H1 (cell line): Measurements from ENCODE around the gene XIAP. TPM values are rescaled to one million over a fixed set of nuclear protein-coding genes. Genes with fewer than 3 reads are reported as not detected.

Experiments
- CTCF ChIA-PET: fragments of 300-600 bp; sonication (Branson Sonifier 250); formaldehyde crosslinking; loops from one replicate; lab custom pipeline; 2021; ENCODE audit not compliant: partially characterized antibody; lab: Charles Lee
- POLR2A ChIA-PET: fragments of 300-600 bp; sonication (Branson Sonifier 250); formaldehyde crosslinking; loops from one replicate; lab custom pipeline; 2021; ENCODE audit warnings: inconsistent platforms; ENCODE audit not compliant: partially characterized antibody; lab: Charles Lee
- DNase-seq, 2 experiments: peaks; one replicate each; pipeline versions ENCODE4 v3.0.0 to v3.0.0-alpha.2; 2010 to 2022; ENCODE audit warnings: low spot score in 2 of 2, low read depth in 1 of 2, mixed read lengths in 1 of 2
- FAIRE-seq: peaks from 2 replicates; lab custom pipeline; 2011; peaks lifted over from hg19 to GRCh38; lab: Jason Lieb, UNC
- H2AFZ ChIP-seq: 2 replicates; pipeline ENCODE4 v1.8.1; 2012; ENCODE audit warnings: low read length, inconsistent platforms
- H2AK5ac ChIP-seq: 2 replicates; pipeline ENCODE4 v1.6.1; 2013; ENCODE audit warnings: low read depth, low read length
- H2BK120ac ChIP-seq: replicated peaks from 2 replicates; pipeline ENCODE3; 2013; ENCODE audit warnings: low read depth, low read length, inconsistent platforms
- H2BK12ac ChIP-seq: 2 replicates; pipeline ENCODE4 v1.6.1; 2013; ENCODE audit warnings: low read depth, low read length
- H2BK15ac ChIP-seq: 2 replicates; pipeline ENCODE4 v1.6.1; 2013; ENCODE audit warnings: low read length
- H2BK20ac ChIP-seq: 2 replicates; pipeline ENCODE4 v1.6.1; 2013; ENCODE audit warnings: low read length
- H2BK5ac ChIP-seq: 2 replicates; pipeline ENCODE4 v1.6.1; 2013; ENCODE audit warnings: low read depth, low read length
- H3K14ac ChIP-seq: 2 replicates; pipeline ENCODE4 v1.6.1; 2013; ENCODE audit warnings: inconsistent platforms; ENCODE audit not compliant: insufficient read length
- H3K18ac ChIP-seq: 2 replicates; pipeline ENCODE4 v1.6.1; 2013; ENCODE audit warnings: low read length; ENCODE audit errors: extremely low read depth
- H3K23ac ChIP-seq: 2 replicates; pipeline ENCODE4 v1.6.1; 2013; ENCODE audit warnings: inconsistent platforms; ENCODE audit not compliant: insufficient read length
- H3K23me2 ChIP-seq: 2 replicates; pipeline ENCODE4 v1.6.1; 2013; ENCODE audit warnings: low read depth, low read length
- H3K27ac ChIP-seq: 2 replicates; pipeline ENCODE4 v1.6.1; 2011; ENCODE audit warnings: low read depth, low read length, inconsistent platforms
- H3K27me3 ChIP-seq, 4 experiments: replicated peaks in 1 of 4; 1 replicate in 1 of 4; 2 replicates in 3 of 4; pipeline versions ENCODE4 v1.6.1 to v1.8.1; 2011 to 2013; ENCODE audit warnings: low read length in 3 of 4, mild to moderate bottlenecking in 3 of 4, inconsistent platforms in 2 of 4, mixed read lengths in 2 of 4, moderate library complexity in 1 of 4; ENCODE audit not compliant: control insufficient read depth in 3 of 4, insufficient read depth in 3 of 4; ENCODE audit errors: extremely low read depth in 1 of 4
- H3K36me3 ChIP-seq, 4 experiments: 2 replicates each; pipeline versions ENCODE4 v1.6.1 to v1.8.1; 2011 to 2013; ENCODE audit warnings: mild to moderate bottlenecking in 4 of 4, low read length in 3 of 4, moderate library complexity in 2 of 4, control low read depth in 1 of 4, inconsistent platforms in 1 of 4; ENCODE audit not compliant: insufficient read depth in 4 of 4, control insufficient read depth in 2 of 4
- H3K4ac ChIP-seq: replicated peaks from 2 replicates; pipeline ENCODE3; 2013; ENCODE audit warnings: low read length, low read depth, mixed read lengths, inconsistent platforms; ENCODE audit not compliant: insufficient read length
- H3K4me1 ChIP-seq, 4 experiments: replicated peaks in 1 of 4; 1 replicate in 1 of 4; 2 replicates in 3 of 4; pipeline versions ENCODE4 v1.6.1 to v1.8.1; 2011 to 2013; ENCODE audit warnings: low read length in 3 of 4, inconsistent platforms in 2 of 4, mixed read lengths in 1 of 4; ENCODE audit not compliant: insufficient read depth in 4 of 4, control insufficient read depth in 3 of 4
- H3K4me2 ChIP-seq, 2 experiments: 2 replicates each; pipeline versions ENCODE4 v1.6.1 to v1.8.1; 2011 to 2013; ENCODE audit warnings: low read depth in 2 of 2, low read length in 2 of 2, control low read depth in 1 of 2, inconsistent platforms in 1 of 2, mild to moderate bottlenecking in 1 of 2; ENCODE audit not compliant: insufficient read depth in 1 of 2
- H3K4me3 ChIP-seq, 4 experiments: fragments of 200-600, 300-600 bp in 1 of 4; sonication (generic), shearing (Covaris generic), sonication (Bioruptor Twin) in 1 of 4; 2 replicates each; pipeline versions ENCODE4 v1.5.1 to v1.8.1; 2011 to 2016; ENCODE audit warnings: low read length in 4 of 4, low read depth in 3 of 4, control low read depth in 2 of 4, inconsistent platforms in 2 of 4, mild to moderate bottlenecking in 2 of 4, mixed read lengths in 1 of 4, moderate library complexity in 1 of 4; ENCODE audit not compliant: insufficient read depth in 2 of 4; ENCODE audit errors: extremely low read depth in 1 of 4
- H3K56ac ChIP-seq: replicated peaks from 2 replicates; pipeline ENCODE3; 2013; ENCODE audit warnings: low read depth, mild to moderate bottlenecking, mixed read lengths, low read length, inconsistent platforms; ENCODE audit not compliant: insufficient read length
- H3K79me1 ChIP-seq: 2 replicates; pipeline ENCODE4 v1.6.1; 2013; ENCODE audit warnings: low read depth, low read length, control low read depth
- H3K79me2 ChIP-seq, 2 experiments: 2 replicates each; pipeline versions ENCODE4 v1.6.1 to v1.8.1; 2012 to 2013; ENCODE audit warnings: low read length in 2 of 2, mild to moderate bottlenecking in 2 of 2, inconsistent platforms in 1 of 2; ENCODE audit not compliant: insufficient read depth in 2 of 2, control insufficient read depth in 1 of 2
- H3K9ac ChIP-seq, 4 experiments: replicated peaks in 1 of 4; 1 replicate in 1 of 4; 2 replicates in 3 of 4; pipeline versions ENCODE4 v1.6.1 to v1.8.1; 2011 to 2013; ENCODE audit warnings: low read depth in 3 of 4, low read length in 3 of 4, control low read depth in 2 of 4, mild to moderate bottlenecking in 2 of 4, moderate library complexity in 2 of 4, inconsistent platforms in 1 of 4; ENCODE audit errors: extremely low read depth in 1 of 4
- H3K9me3 ChIP-seq, 2 experiments: 2 replicates each; pipeline versions ENCODE4 v1.6.1 to v1.8.1; 2012 to 2013; ENCODE audit warnings: mild to moderate bottlenecking in 2 of 2, moderate library complexity in 2 of 2, control low read depth in 1 of 2, inconsistent platforms in 1 of 2, low read depth in 1 of 2, low read length in 1 of 2, mixed read lengths in 1 of 2; ENCODE audit not compliant: insufficient read depth in 2 of 2
- H4K20me1 ChIP-seq, 2 experiments: replicated peaks in 1 of 2; 2 replicates each; pipeline versions ENCODE3 to v1.8.1; 2011 to 2013; ENCODE audit warnings: inconsistent platforms in 2 of 2, low read length in 2 of 2, mild to moderate bottlenecking in 1 of 2; ENCODE audit not compliant: insufficient read depth in 2 of 2, control insufficient read depth in 1 of 2
- H4K5ac ChIP-seq: 2 replicates; pipeline ENCODE4 v1.6.1; 2013; ENCODE audit warnings: low read length, low read depth, mixed read lengths, inconsistent platforms; ENCODE audit not compliant: insufficient read length
- H4K8ac ChIP-seq: 2 replicates; pipeline ENCODE4 v1.8.0; 2013; ENCODE audit warnings: mild to moderate bottlenecking, moderate library complexity, low read length, inconsistent platforms; ENCODE audit not compliant: insufficient read depth; ENCODE audit errors: extremely low read depth
- H4K91ac ChIP-seq: replicated peaks from 2 replicates; pipeline ENCODE3; 2013; ENCODE audit warnings: low read length, mixed read lengths, inconsistent platforms; ENCODE audit not compliant: insufficient read length
- CEBPB ChIP-seq: IDR thresholded peaks from 2 replicates; pipeline ENCODE4 v1.6.1; 2012; ENCODE audit warnings: low read depth, low read length
- CHD1 ChIP-seq: IDR thresholded peaks from 2 replicates; pipeline ENCODE4 v1.6.1; 2012; ENCODE audit warnings: low read depth, low read length, improper control_type of control experiment
- CHD2 ChIP-seq: IDR thresholded peaks from 2 replicates; pipeline ENCODE4 v1.6.1; 2012; ENCODE audit warnings: low read length, improper control_type of control experiment
- EGR1 ChIP-seq: IDR thresholded peaks from 2 replicates; pipeline ENCODE4 v1.6.1; 2011; ENCODE audit warnings: low read depth, low read length, borderline replicate concordance
- KDM4A ChIP-seq: IDR thresholded peaks from one replicate; pipeline ENCODE4 v1.7.1; 2012; ENCODE audit warnings: low read depth, mild to moderate bottlenecking, moderate library complexity, low read length, inconsistent platforms; ENCODE audit not compliant: severe bottlenecking
- PHF8 ChIP-seq: fragments of 200-600 bp; sonication (generic); conservative IDR thresholded peaks from 2 replicates; pipeline ENCODE4 v1.7.1; 2012; ENCODE audit warnings: low read depth, mild to moderate bottlenecking, inconsistent platforms, low read length, moderate library complexity
- POLR2AphosphoS5 ChIP-seq: IDR thresholded peaks from 2 replicates; pipeline ENCODE4 v1.6.1; 2011; ENCODE audit warnings: low read depth, low read length
- RFX5 ChIP-seq: IDR thresholded peaks from 2 replicates; pipeline ENCODE4 v1.6.1; 2011; ENCODE audit warnings: low read depth, low read length, improper control_type of control experiment, borderline replicate concordance
- RNF2 ChIP-seq: fragments of 200-900, 300-1000 bp; sonication (generic); IDR thresholded peaks from 2 replicates; pipeline ENCODE4 v1.7.1; 2016; ENCODE audit warnings: borderline replicate concordance, low read depth, mild to moderate bottlenecking, antibody characterized with exemption, low read length; ENCODE audit not compliant: poor library complexity, severe bottlenecking; ENCODE audit errors: missing control alignments
- YY1 ChIP-seq: IDR thresholded peaks from 2 replicates; pipeline ENCODE4 v1.6.1; 2011; ENCODE audit warnings: low read depth, mild to moderate bottlenecking, low read length
- WGBS, 2 experiments: shearing (Covaris generic) in 1 of 2; methylation state at CpG; one replicate each; pipeline versions ENCODE4 v1.1.6 to v1.1.7; 2013 to 2015; ENCODE audit warnings: low lambda C conversion rate in 2 of 2, mixed read lengths in 2 of 2, inconsistent platforms in 1 of 2, low coverage in 1 of 2, missing lambda C conversion rate in 1 of 2; ENCODE audit not compliant: insufficient replicate concordance in 2 of 2, insufficient coverage in 1 of 2, insufficient read length in 1 of 2; ENCODE audit errors: extremely low coverage in 1 of 2, missing lambda C conversion rate in 1 of 2; 5-methylcytosine and 5-hydroxymethylcytosine counted together
- polyA plus RNA-seq, 7 experiments: library from polyadenylated mRNA; depleted of rRNA in 3 of 7; stranded (reverse) in 5 of 7; unstranded in 2 of 7; fragments of >200 nt in 5 of 7; fragments of 200-250 nt in 2 of 7; gene quantifications; 1 replicate in 5 of 7; 2 replicates in 1 of 7; 4 replicates in 1 of 7; pipeline versions ENCODE4 v1.2.1 to v1.2.3, GENCODE V29; 2011 to 2013; ENCODE audit warnings: missing spikeins in 2 of 7, mixed read lengths in 2 of 7
- total RNA-seq: library from RNA; stranded (reverse); fragmentation: NEBNext Ultra II Directional; extraction: Animal tissue kit (Norgen Biotek cat#: 25700); gene quantifications from 2 replicates; pipeline ENCODE4 v1.2.1, GENCODE V29; 2021
- TF ChIP-seq, protein P1 (sequence below), 3 experiments: IDR thresholded peaks; 1 replicate in 2 of 3; 2 replicates in 1 of 3; pipeline versions ENCODE4 v1.5.1 to v1.6.1; 2011; ENCODE audit warnings: low read length in 3 of 3, mild to moderate bottlenecking in 3 of 3, inconsistent platforms in 2 of 3, low read depth in 1 of 3, moderate library complexity in 1 of 3; ENCODE audit not compliant: insufficient read depth in 1 of 3; ENCODE audit errors: control extremely low read depth in 1 of 3
- TF ChIP-seq, protein P2 (sequence below): IDR thresholded peaks from 2 replicates; pipeline ENCODE4 v1.6.1; 2011; ENCODE audit warnings: low read depth, mild to moderate bottlenecking, low read length; ENCODE audit not compliant: insufficient read depth

Gene XIAP
- total and polyA plus RNA-seq, 2 of the 8 experiments (the other 6 are each of a cell fraction or from before 2014, with no cell fraction given), result 5.9 to 44.7 TPM

DNA sequence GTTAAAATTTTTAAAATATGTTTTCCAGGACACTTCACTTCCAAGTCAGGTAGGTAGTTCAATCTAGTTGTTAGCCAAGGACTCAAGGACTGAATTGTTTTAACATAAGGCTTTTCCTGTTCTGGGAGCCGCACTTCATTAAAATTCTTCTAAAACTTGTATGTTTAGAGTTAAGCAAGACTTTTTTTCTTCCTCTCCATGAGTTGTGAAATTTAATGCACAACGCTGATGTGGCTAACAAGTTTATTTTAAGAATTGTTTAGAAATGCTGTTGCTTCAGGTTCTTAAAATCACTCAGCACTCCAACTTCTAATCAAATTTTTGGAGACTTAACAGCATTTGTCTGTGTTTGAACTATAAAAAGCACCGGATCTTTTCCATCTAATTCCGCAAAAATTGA lies 49.7 kb downstream of the XIAP start:
- Histone ChIP-seq H3K9me3 (no peaks in the 10 kb centered on the region), H3K23ac (no peak overlapping the region), H3K56ac (no peak overlapping the region), H3K4me3 (no peak overlapping the region), H3K27ac (no peak overlapping the region), H3K79me2 (no peaks in the 10 kb centered on the region), H2BK120ac (no peak overlapping the region), H3K27me3 (no peaks in the 10 kb centered on the region), H2BK15ac (no peak overlapping the region), H2BK5ac (no peak overlapping the region), H3K4ac (no peak overlapping the region), H2BK20ac (no peak overlapping the region), H3K79me1 (no peaks in the 10 kb centered on the region), H2BK12ac (no peak overlapping the region), H3K9ac (no peak overlapping the region), H4K91ac (no peak overlapping the region), H3K36me3 (no peaks in the 10 kb centered on the region; a peak in 1 of 8 replicates), H3K14ac (no peak overlapping the region), H4K20me1 (no peaks in the 10 kb centered on the region), H3K18ac (no peak overlapping the region), H3K4me1 (no peaks in the 10 kb centered on the region), H4K8ac (no peak overlapping the region), H3K4me2 (no peak overlapping the region), H2AK5ac (no peak overlapping the region), H4K5ac (no peak overlapping the region), H3K23me2 (no peaks in the 10 kb centered on the region), H2AFZ (no peak overlapping the region)
- CTCF ChIA-PET, result no interaction called here
- WGBS, 2 experiments, result 100% methylated on average over 4 of the region's 4 CpGs; no CpG with 5 or more reads in 1 of the 2 experiments
- POLR2A ChIA-PET, result no interaction called here
- FAIRE-seq (no peak), DNase-seq (no peak)
- TF ChIP-seq, protein P1, sequence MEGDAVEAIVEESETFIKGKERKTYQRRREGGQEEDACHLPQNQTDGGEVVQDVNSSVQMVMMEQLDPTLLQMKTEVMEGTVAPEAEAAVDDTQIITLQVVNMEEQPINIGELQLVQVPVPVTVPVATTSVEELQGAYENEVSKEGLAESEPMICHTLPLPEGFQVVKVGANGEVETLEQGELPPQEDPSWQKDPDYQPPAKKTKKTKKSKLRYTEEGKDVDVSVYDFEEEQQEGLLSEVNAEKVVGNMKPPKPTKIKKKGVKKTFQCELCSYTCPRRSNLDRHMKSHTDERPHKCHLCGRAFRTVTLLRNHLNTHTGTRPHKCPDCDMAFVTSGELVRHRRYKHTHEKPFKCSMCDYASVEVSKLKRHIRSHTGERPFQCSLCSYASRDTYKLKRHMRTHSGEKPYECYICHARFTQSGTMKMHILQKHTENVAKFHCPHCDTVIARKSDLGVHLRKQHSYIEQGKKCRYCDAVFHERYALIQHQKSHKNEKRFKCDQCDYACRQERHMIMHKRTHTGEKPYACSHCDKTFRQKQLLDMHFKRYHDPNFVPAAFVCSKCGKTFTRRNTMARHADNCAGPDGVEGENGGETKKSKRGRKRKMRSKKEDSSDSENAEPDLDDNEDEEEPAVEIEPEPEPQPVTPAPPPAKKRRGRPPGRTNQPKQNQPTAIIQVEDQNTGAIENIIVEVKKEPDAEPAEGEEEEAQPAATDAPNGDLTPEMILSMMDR (IDR thresholded peaks at IDR 0.05; ENCODE audit: control extremely low read depth in 1 of 3, insufficient read depth in 1 of 3, low read depth in 1 of 3, low read length in 3 of 3), result no peak
- TF ChIP-seq CEBPB, result no peak
- no peak for TF ChIP-seq CHD1
- no peak for TF ChIP-seq EGR1
- no peak for TF ChIP-seq RFX5
- TF ChIP-seq RNF2, result no peak
- no peak for TF ChIP-seq YY1
- TF ChIP-seq KDM4A, result no peak
- no peak for TF ChIP-seq POLR2AphosphoS5
- TF ChIP-seq, protein P2, sequence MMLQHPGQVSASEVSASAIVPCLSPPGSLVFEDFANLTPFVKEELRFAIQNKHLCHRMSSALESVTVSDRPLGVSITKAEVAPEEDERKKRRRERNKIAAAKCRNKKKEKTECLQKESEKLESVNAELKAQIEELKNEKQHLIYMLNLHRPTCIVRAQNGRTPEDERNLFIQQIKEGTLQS, result no peak
- TF ChIP-seq CHD2, result no peak
- no peak for TF ChIP-seq PHF8
